ENCODE results near the gene EXOC2.

Gene EXOC2

GRCh38 chr6:508614-509013 lies 184.3 kb downstream of the EXOC2 start:
- TF ChIP-seq, protein P1, sequence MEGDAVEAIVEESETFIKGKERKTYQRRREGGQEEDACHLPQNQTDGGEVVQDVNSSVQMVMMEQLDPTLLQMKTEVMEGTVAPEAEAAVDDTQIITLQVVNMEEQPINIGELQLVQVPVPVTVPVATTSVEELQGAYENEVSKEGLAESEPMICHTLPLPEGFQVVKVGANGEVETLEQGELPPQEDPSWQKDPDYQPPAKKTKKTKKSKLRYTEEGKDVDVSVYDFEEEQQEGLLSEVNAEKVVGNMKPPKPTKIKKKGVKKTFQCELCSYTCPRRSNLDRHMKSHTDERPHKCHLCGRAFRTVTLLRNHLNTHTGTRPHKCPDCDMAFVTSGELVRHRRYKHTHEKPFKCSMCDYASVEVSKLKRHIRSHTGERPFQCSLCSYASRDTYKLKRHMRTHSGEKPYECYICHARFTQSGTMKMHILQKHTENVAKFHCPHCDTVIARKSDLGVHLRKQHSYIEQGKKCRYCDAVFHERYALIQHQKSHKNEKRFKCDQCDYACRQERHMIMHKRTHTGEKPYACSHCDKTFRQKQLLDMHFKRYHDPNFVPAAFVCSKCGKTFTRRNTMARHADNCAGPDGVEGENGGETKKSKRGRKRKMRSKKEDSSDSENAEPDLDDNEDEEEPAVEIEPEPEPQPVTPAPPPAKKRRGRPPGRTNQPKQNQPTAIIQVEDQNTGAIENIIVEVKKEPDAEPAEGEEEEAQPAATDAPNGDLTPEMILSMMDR (conservative IDR thresholded peaks at IDR 0.05; ENCODE audit: low read depth, low read length) = no peak
- no peak for DNase-seq (ENCODE audit: low read depth)
- no peak overlapping the region for H3K4me3 ChIP-seq (ENCODE audit: low read depth, low read length)

DNA sequence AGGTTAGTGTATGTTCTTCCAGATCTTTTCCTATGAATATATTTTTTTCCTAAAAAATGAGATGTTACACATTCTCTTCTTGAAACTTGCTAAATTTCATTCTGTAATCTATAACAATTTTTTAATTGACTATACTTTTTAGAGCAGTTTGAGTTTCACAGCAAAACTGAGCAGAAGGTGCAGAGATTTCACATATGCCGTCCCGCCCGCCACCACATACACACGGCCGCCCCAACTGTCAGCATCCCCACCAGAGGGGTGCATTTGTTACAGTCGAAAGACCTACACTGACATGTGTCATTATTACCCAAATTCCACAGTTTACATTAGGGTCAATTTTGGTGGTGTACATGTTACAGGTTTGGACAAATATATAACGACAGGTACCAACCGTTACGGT lies 184.9 kb downstream of the EXOC2 start:
- TF ChIP-seq, protein P1 (conservative IDR thresholded peaks at IDR 0.05; ENCODE audit: low read depth, low read length) = no peak
- H3K4me3 ChIP-seq (ENCODE audit: low read depth, low read length) = no peak overlapping the region
- no peak for DNase-seq (ENCODE audit: low read depth)

DNA sequence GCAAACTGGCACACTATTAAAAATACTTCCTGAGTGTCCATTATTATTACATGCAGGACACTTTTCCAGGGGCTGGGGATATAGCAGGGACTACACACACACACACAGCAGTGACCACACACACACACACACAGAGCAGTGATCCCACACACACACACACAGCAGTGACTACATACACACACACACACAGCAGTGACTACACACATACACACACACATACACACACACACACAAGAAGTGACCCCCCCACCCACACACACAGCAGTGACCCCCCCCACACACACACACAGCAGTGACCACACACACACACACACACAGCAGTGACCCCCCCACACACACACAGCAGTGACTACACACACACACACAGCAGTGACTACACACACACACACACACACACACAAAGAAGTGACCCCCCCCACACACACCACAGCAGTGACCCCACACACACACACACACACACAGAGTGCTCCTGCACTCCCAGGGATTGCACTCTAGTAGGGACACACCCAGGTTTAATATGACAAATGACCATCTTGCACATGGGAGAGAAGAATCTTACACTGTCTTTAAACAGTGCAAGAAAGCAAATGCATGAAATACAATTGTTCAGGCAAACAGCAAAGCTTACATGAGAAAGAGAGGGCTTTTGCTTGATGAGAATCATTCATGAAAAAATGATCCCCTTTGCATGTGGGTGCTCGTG lies 185.9 kb downstream of the EXOC2 start:
- TF ChIP-seq, protein P1 (conservative IDR thresholded peaks at IDR 0.05; ENCODE audit: low read depth, low read length) = no peak
- no peak overlapping the region for H3K4me3 ChIP-seq (ENCODE audit: low read depth, low read length)
- no peak for DNase-seq (ENCODE audit: low read depth)

DNA sequence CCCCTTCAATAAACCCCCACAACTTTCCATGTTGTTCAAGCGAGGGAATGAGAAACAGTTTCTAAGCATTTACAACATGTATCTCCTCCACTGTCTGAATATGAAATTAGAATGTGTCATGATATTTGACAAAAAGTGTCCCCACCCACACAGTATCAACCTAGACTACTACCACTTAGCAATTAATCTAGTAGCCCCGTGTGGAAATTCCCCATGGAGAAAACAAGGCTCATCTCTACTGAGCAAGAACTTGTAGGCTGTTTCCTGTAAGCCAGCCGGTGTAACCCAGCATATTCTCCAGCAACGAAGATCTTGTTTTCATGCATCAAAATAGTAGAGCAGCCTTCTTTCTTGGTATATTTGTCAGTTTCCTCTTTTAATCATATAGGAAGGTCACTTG lies 186.4 kb downstream of the EXOC2 start:
- no peak overlapping the region for H3K4me3 ChIP-seq (ENCODE audit: low read depth, low read length)
- TF ChIP-seq, protein P1 (conservative IDR thresholded peaks at IDR 0.05; ENCODE audit: low read depth, low read length) = no peak
- DNase-seq (ENCODE audit: low read depth) = no peak

DNA sequence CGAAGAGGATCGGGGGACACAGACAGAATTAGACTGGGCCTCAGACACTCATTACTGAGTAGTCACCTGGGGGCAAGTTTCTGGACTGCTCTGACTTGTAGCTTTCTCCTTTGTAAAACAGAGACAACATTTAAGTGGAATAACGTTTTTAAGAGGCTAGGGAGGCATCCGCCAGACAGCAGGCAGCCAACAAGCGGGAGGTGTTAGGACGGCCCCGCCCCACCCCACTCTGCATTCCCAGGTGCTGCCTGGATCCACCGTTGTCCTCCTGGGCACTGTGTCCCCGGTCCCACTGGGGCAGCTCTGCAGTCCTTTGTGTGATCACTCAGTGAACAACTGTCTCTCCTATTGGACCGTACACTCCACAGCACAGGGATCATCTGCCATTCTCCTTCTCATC lies 187.6 kb downstream of the EXOC2 start:
- no peak for DNase-seq (ENCODE audit: low read depth)
- H3K4me3 ChIP-seq (ENCODE audit: low read depth, low read length) = no peak overlapping the region
- TF ChIP-seq, protein P1 (conservative IDR thresholded peaks at IDR 0.05; ENCODE audit: low read depth, low read length) = no peak

- no peak overlapping the region for H3K4me3 ChIP-seq (ENCODE audit: low read depth, low read length)
- no peak for DNase-seq (ENCODE audit: low read depth)
- TF ChIP-seq, protein P1 (conservative IDR thresholded peaks at IDR 0.05; ENCODE audit: low read depth, low read length) = no peak
Measured at GRCh38 chr6:504446-504980, 188.4 kb downstream of the EXOC2 start.
